Neural cell (in vitro differentiated cells): ENCODE results near the gene CELSR2.

Source experiments
- CTCF ChIP-seq: fragments of 450-650 bp; IDR thresholded peaks from 2 replicates; pipeline ENCODE4 v1.5.1; 2014; ENCODE audit warnings: antibody characterized with exemption, mild to moderate bottlenecking, moderate library complexity; ENCODE audit not compliant: poor library complexity, severe bottlenecking
- TAF1 ChIP-seq: IDR thresholded peaks from 2 replicates; pipeline ENCODE4 v1.6.1; 2012; ENCODE audit warnings: low read depth

- TF ChIP-seq CTCF: no peak
- TF ChIP-seq TAF1: no peak
Observed at GRCh38 chr1:109290137-109290536, 40.8 kb downstream of the CELSR2 start.
